Immature natural killer cell (primary cell): ENCODE measurements around the gene IGSF9. TPM values are rescaled to one million over a fixed set of nuclear protein-coding genes. Genes with fewer than 3 reads are reported as not detected.

ENCODE experiments used
- DNase-seq, 3 donors: peaks; one replicate each; pipeline ENCODE4 v3.0.0; 2022; ENCODE audit warnings: mixed read lengths in 1 of 3
- H3K27ac Mint-ChIP-seq, 6 donors: one replicate each; pipeline ENCODE4 v1.8.0; 2020; ENCODE audit warnings: mixed read lengths in 6 of 6, mild to moderate bottlenecking in 5 of 6, inconsistent platforms in 4 of 6, moderate library complexity in 3 of 6
- H3K27me3 Mint-ChIP-seq, 3 donors: one replicate each; pipeline ENCODE4 v1.8.0; 2020 to 2021; ENCODE audit warnings: low read depth in 3 of 3, mild to moderate bottlenecking in 3 of 3, mixed read lengths in 3 of 3, moderate library complexity in 3 of 3, inconsistent platforms in 1 of 3
- H3K36me3 Mint-ChIP-seq, 3 donors: one replicate each; pipeline ENCODE4 v1.8.0; 2020; ENCODE audit warnings: mixed read lengths in 3 of 3, inconsistent platforms in 2 of 3, mild to moderate bottlenecking in 2 of 3
- H3K4me1 Mint-ChIP-seq, 2 donors: one replicate each; pipeline ENCODE4 v1.8.0; 2020; ENCODE audit warnings: inconsistent platforms in 2 of 2, mild to moderate bottlenecking in 2 of 2, mixed read lengths in 2 of 2, moderate library complexity in 1 of 2
- H3K4me3 Mint-ChIP-seq, 5 donors: one replicate each; pipeline ENCODE4 v1.8.0; 2020; ENCODE audit warnings: mild to moderate bottlenecking in 5 of 5, mixed read lengths in 5 of 5, inconsistent platforms in 3 of 5, moderate library complexity in 3 of 5
- H3K9me3 Mint-ChIP-seq, 6 donors: one replicate each; pipeline ENCODE4 v1.8.0; 2020; ENCODE audit warnings: mild to moderate bottlenecking in 6 of 6, mixed read lengths in 6 of 6, inconsistent platforms in 4 of 6, moderate library complexity in 3 of 6
- polyA plus RNA-seq, 3 donors: library from polyadenylated mRNA; unstranded; fragments of 300-500 nt; fragmentation: Illumina TruSeq; gene quantifications; one replicate each; pipeline ENCODE4 v1.2.3, GENCODE V29; 2021

IGSF9 gene
- polyA plus RNA-seq, 3 donors from 2014 or later: not detected

DNA sequence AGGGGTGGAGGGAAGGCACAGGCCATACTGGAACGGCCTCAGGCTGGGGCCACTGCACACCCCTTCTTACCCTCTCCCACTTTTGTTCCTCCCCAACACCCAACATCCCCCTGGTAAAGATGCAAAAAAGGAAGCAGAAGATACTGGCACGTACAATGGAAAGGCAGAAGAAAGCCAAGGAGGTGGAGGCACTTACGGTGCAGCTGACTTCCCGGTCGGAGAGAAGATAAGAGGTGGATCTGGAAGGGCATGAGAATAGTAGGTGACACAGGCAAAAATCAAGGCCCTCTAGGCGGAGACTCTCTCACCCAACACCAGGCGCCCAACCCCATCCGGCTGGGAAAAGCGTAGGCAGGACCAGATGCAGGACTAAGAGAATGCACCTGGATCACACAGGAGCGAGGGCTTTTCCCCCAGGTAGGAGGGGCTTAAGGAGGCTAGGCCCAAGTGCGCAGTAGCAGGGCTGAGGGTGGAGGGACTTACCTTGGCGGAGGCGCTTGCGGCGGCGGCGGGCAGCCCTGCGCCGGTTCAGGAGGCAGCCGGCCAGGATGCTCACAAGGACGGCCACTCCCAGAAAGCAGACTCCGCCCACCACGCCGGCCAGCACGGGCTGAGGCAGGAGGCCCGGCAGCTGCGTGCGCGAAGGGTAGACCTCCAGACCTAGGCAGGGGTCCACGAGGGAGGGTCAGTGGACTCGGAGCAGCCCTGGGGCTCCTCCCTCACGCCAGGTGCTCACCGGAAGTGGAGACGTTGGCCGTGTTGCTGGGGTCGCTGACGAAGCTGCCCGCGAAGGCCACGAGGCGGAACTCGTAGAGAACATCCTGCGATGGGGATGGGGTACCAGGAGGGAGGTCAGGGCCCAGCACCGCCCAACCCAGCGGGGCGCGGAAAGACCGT is 16.0 kb downstream of the IGSF9 start:
- Mint-ChIP-seq H3K27ac (peak overlapping the region in 1 of 6 donors; percentile 58), H3K36me3 (no peaks in the 10 kb centered on the region), H3K4me3 (no peak overlapping the region), H3K4me1 (peaks cover 14 to 15% of the 10 kb centered on the region in 2 donors), H3K9me3 (no peaks in the 10 kb centered on the region), H3K27me3 (peaks cover 8 to 15% (median 11%) of the 10 kb centered on the region in 3 donors)
- no peak for DNase-seq

- Mint-ChIP-seq H3K36me3 (no peaks in the 10 kb centered on the region), H3K27ac (no peak overlapping the region), H3K4me3 (no peak overlapping the region), H3K9me3 (peaks cover 0 to 2% (median 0%) of the 10 kb centered on the region in 6 donors), H3K4me1 (peaks cover 22% of the 10 kb centered on the region in 2 donors), H3K27me3 (peaks cover 17 to 23% (median 20%) of the 10 kb centered on the region in 3 donors)
- no peak for DNase-seq
Observed at GRCh38 chr1:159928491-159929050, 16.8 kb downstream of the IGSF9 start.

- Mint-ChIP-seq H3K9me3 (peaks cover 0 to 2% (median 0%) of the 10 kb centered on the region in 6 donors), H3K27ac (no peak overlapping the region), H3K4me3 (no peak overlapping the region), H3K27me3 (peaks cover 23 to 28% (median 26%) of the 10 kb centered on the region in 3 donors), H3K4me1 (peaks cover 28 to 29% of the 10 kb centered on the region in 2 donors), H3K36me3 (no peaks in the 10 kb centered on the region)
- DNase-seq: no peak
Observed at GRCh38 chr1:159927849-159928431, 17.5 kb downstream of the IGSF9 start.

- H3K4me1 Mint-ChIP-seq: peaks cover 34 to 35% of the 10 kb centered on the region in 2 donors
- H3K4me3 Mint-ChIP-seq: peak overlapping the region in 1 of 5 donors; percentile 51
- H3K9me3 Mint-ChIP-seq: peaks cover 0 to 2% (median 0%) of the 10 kb centered on the region in 6 donors
- peak overlapping the region in 3 of 6 donors; percentile 99 to 100 (median 99) for H3K27ac Mint-ChIP-seq
- H3K36me3 Mint-ChIP-seq: no peaks in the 10 kb centered on the region
- peaks cover 25 to 29% (median 28%) of the 10 kb centered on the region in 3 donors for H3K27me3 Mint-ChIP-seq
- no peak for DNase-seq
Observed at GRCh38 chr1:159927211-159927848, 18.1 kb downstream of the IGSF9 start.

DNA sequence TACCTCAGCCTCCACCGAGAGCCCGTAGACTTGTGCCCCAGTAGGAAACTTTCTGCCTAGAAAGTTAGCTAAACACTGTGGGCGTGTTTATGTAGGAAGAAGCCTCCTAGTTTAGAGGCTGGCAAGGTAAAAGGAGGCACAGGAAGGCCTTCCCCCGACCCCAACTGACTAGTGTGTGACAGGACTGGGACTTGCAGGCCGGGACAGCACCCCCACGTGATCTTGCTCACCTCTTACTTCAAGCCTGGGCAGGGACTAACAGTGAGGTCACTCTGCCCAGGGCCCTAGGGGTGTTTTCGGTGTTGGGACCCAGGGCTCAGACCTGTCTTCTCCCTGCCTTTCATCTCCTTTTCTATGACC is 19.7 kb downstream of the IGSF9 start:
- Mint-ChIP-seq H3K4me3 (peak overlapping the region; percentile 87 to 97 (median 92)), H3K4me1 (peaks cover 51% of the 10 kb centered on the region in 2 donors), H3K9me3 (peaks cover 0 to 2% (median 0%) of the 10 kb centered on the region in 6 donors), H3K36me3 (peaks cover 0 to under 1% (median 0%) of the 10 kb centered on the region in 3 donors), H3K27me3 (peaks cover 25 to 35% (median 33%) of the 10 kb centered on the region in 3 donors), H3K27ac (peak overlapping the region; percentile 98 to 100 (median 99))
- no peak for DNase-seq

GRCh38 chr1:159924791-159925718 is 20.4 kb downstream of the IGSF9 start, which contains the start of gene TAGLN2:
Gene TAGLN2, minus strand, starts transcription at chr1:159925507. Its CDS starts 4,998 bp downstream, at chr1:159920509.
- Mint-ChIP-seq H3K9me3 (peaks cover 0 to 2% (median 0%) of the 10 kb centered on the region in 6 donors), H3K27ac (peak within 1 kb of the TSS; percentile 98 to 100 (median 99)), H3K36me3 (peaks cover 0 to 3% (median 0%) of the 10 kb centered on the region in 3 donors), H3K4me1 (peaks cover 52 to 57% of the 10 kb centered on the region in 2 donors), H3K27me3 (peaks cover 25 to 35% (median 31%) of the 10 kb centered on the region in 3 donors), H3K4me3 (peak within 1 kb of the TSS; percentile 87 to 97 (median 92))
- DNase-seq: peak; percentile 86 to 89 (median 87)

DNA sequence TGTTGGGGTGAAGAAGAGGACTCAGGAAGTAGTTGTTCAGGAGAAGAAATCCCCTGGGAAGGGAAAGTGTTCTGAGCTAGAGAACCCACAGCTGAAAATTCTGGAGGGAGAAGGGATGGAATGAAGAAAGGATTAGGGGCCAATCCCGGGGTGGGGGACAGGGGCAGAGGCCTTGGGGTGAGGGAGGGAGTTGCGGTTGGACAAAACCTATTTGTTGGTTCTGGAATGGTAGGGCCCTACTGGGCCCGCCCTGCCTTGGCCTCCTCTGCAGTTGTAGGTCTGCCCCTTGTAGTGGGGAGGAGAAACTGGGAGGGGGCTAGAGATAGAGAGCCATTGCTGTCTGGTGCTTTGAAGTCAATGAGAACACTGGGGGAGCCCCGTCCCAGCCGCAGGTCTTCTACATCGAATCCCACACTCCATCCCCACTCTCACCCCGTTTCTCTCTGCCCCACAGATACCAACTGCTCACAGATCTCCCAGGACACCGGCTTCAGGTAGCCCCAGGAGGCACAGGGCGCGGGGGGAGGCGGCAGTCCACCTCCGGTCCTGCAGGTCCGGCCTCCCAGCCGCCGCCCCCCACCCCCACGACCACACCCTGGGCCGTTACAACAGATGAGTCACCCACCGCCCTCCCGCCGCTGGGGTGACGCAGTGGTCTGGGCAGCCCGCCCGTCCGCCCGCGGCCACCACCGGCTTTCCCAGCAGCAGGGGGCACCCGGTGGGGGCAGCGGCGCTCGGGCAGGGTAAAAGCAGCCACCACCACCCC is 21.2 kb downstream of the IGSF9 start:
- Mint-ChIP-seq H3K9me3 (peaks cover 0 to 2% (median 0%) of the 10 kb centered on the region in 6 donors), H3K4me1 (peaks cover 56 to 65% of the 10 kb centered on the region in 2 donors), H3K4me3 (peak overlapping the region; percentile 87 to 97 (median 92)), H3K27ac (peak overlapping the region; percentile 98 to 100 (median 99)), H3K27me3 (peaks cover 25 to 35% (median 33%) of the 10 kb centered on the region in 3 donors), H3K36me3 (peaks cover 0 to 10% (median 8%) of the 10 kb centered on the region in 3 donors)
- peak; percentile 81 to 84 (median 82) for DNase-seq

DNA sequence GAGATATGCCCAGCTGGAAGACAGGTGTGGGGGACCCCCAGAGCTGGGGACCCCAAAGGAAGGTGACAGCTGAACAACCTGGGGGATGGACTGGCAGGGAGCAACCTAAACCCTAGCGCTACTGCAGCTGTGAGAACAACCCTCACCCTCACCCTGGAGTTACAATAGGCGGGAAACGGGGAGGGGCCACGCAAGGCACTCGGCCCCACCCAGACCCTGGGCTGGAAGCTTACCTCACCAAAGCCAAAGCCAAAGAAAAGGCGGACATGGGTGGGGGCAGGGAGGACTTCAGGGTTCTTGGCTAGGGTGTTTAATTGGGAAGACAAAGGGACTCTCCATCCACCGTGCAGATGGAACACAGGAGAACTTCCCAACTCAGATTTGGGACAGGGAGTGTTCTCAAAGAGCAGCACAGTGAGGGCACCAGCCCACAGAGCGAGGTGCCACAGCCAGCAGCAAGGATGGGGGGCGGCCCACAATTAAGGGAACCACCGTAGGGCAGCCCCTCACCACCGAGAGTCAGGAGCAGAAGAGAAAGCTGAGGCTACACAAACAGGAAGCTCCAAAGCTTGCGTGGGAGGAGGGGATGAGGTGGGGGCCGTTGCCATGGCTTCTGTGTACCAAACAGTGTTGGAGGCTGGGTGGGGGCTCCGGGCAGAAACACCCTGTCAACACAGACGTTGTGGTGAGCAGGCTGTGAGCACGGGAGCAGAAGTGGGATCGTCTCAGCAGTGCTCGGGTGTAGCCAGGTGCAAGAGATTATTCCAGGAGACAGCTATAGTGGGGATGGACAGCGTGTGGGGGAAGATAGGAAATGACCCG is 22.0 kb downstream of the IGSF9 start:
- DNase-seq: peak; percentile 91 to 92 (median 92)
- H3K36me3 Mint-ChIP-seq: peaks cover 1 to 15% (median 10%) of the 10 kb centered on the region in 3 donors
- H3K27me3 Mint-ChIP-seq: peaks cover 25 to 35% (median 33%) of the 10 kb centered on the region in 3 donors
- H3K27ac Mint-ChIP-seq: peak overlapping the region; percentile 98 to 100 (median 99)
- peak overlapping the region; percentile 87 to 97 (median 92) for H3K4me3 Mint-ChIP-seq
- H3K4me1 Mint-ChIP-seq: peaks cover 59 to 70% of the 10 kb centered on the region in 2 donors
- H3K9me3 Mint-ChIP-seq: peaks cover 0 to 2% (median 0%) of the 10 kb centered on the region in 6 donors

GRCh38 chr1:159922511-159923202 is 22.8 kb downstream of the IGSF9 start:
- H3K9me3 Mint-ChIP-seq: peaks cover 0 to 2% (median 0%) of the 10 kb centered on the region in 6 donors
- peaks cover 5 to 23% (median 14%) of the 10 kb centered on the region in 3 donors for H3K36me3 Mint-ChIP-seq
- H3K4me3 Mint-ChIP-seq: peak overlapping the region; percentile 87 to 97 (median 92)
- peaks cover 67 to 78% of the 10 kb centered on the region in 2 donors for H3K4me1 Mint-ChIP-seq
- peak overlapping the region; percentile 98 to 100 (median 99) for H3K27ac Mint-ChIP-seq
- DNase-seq: no peak
- H3K27me3 Mint-ChIP-seq: peaks cover 25 to 40% (median 35%) of the 10 kb centered on the region in 3 donors

GRCh38 chr1:159921700-159922504 is 23.5 kb downstream of the IGSF9 start:
- H3K4me1 Mint-ChIP-seq: peaks cover 70 to 83% of the 10 kb centered on the region in 2 donors
- peaks cover 25 to 40% (median 37%) of the 10 kb centered on the region in 3 donors for H3K27me3 Mint-ChIP-seq
- peak overlapping the region; percentile 87 to 97 (median 92) for H3K4me3 Mint-ChIP-seq
- H3K9me3 Mint-ChIP-seq: peaks cover 0 to 2% (median 0%) of the 10 kb centered on the region in 6 donors
- DNase-seq: peak; percentile 48 to 57 (median 57)
- peak overlapping the region; percentile 88 to 100 (median 99) for H3K27ac Mint-ChIP-seq
- peaks cover 5 to 28% (median 19%) of the 10 kb centered on the region in 3 donors for H3K36me3 Mint-ChIP-seq
